OCI-LY7 (cell line): ENCODE measurements around the gene PUM2. TPM values are rescaled to one million over a fixed set of nuclear protein-coding genes. Genes with fewer than 3 reads are reported as not detected.

Experiments
- BruUV-seq: library from RNA; stranded (reverse); fragments of 400-500 nt; replicated peaks from 2 replicates; lab custom pipeline; 2021; lab: Mats Ljungman, UMichigan
- CTCF ChIA-PET: fragments of 300-600 bp; sonication (Branson Sonifier 250); formaldehyde crosslinking; loops from one replicate; lab custom pipeline; 2022; ENCODE audit warnings: antibody characterized with exemption; ENCODE audit not compliant: unreplicated experiment; lab: Charles Lee
- POLR2A ChIA-PET: fragments of 300-600 bp; sonication (Branson Sonifier 250); formaldehyde crosslinking; loops from one replicate; lab custom pipeline; 2022; ENCODE audit warnings: antibody characterized with exemption; lab: Charles Lee
- DNase-seq: peaks from one replicate; pipeline ENCODE4 v3.0.0-alpha.2; 2015; ENCODE audit warnings: low spot score
- H2AFZ ChIP-seq: fragments of 200-600 bp; sonication (generic), shearing (Covaris generic); 2 replicates; pipeline ENCODE4 v1.6.1; 2014; ENCODE audit warnings: mild to moderate bottlenecking, antibody characterized with exemption, low read length, moderate library complexity
- H3K27ac ChIP-seq: fragments of 200-600 bp; sonication (generic); 2 replicates; pipeline ENCODE4 v1.5.1; 2014; ENCODE audit warnings: mixed run types, low read depth, mild to moderate bottlenecking, moderate library complexity, low read length, inconsistent platforms; ENCODE audit not compliant: poor library complexity, severe bottlenecking
- H3K36me3 ChIP-seq: fragments of 200-600 bp; sonication (generic); 2 replicates; pipeline ENCODE4 v1.6.1; 2014; ENCODE audit warnings: mild to moderate bottlenecking, antibody characterized with exemption, low read length, moderate library complexity, mixed read lengths; ENCODE audit not compliant: insufficient read depth
- H3K4me1 ChIP-seq: fragments of 200-600 bp; sonication (generic); 2 replicates; pipeline ENCODE4 v1.5.1; 2014; ENCODE audit warnings: mild to moderate bottlenecking, low read length; ENCODE audit not compliant: insufficient read depth, poor library complexity, severe bottlenecking
- H3K4me2 ChIP-seq: fragments of 200-600 bp; sonication (generic); 2 replicates; pipeline ENCODE4 v1.6.1; 2014; ENCODE audit warnings: mild to moderate bottlenecking, low read length
- H3K4me3 ChIP-seq: fragments of 200-600 bp; sonication (generic); 2 replicates; pipeline ENCODE4 v1.5.1; 2014; ENCODE audit warnings: mild to moderate bottlenecking, low read depth, low read length; ENCODE audit not compliant: poor library complexity, severe bottlenecking
- H3K79me2 ChIP-seq: fragments of 200-600 bp; sonication (generic); 2 replicates; pipeline ENCODE4 v1.6.1; 2016; ENCODE audit warnings: low read depth, mild to moderate bottlenecking, low read length, moderate library complexity, mixed read lengths; ENCODE audit not compliant: insufficient read depth
- H3K9me2 ChIP-seq: fragments of 200-600 bp; sonication (generic); 2 replicates; pipeline ENCODE4 v1.6.1; 2016; ENCODE audit warnings: mild to moderate bottlenecking, low read length, mixed read lengths; ENCODE audit not compliant: insufficient read depth
- H3K9me3 ChIP-seq: fragments of 200-600 bp; sonication (generic); 2 replicates; pipeline ENCODE4 v1.6.1; 2014; ENCODE audit warnings: mild to moderate bottlenecking, mixed run types, low read length, mixed read lengths
- H4K20me1 ChIP-seq: fragments of 200-600 bp; sonication (generic); 2 replicates; pipeline ENCODE4 v1.6.1; 2014; ENCODE audit warnings: mild to moderate bottlenecking, antibody characterized with exemption, low read length, moderate library complexity, mixed read lengths; ENCODE audit not compliant: insufficient read depth
- CTCF ChIP-seq: fragments of 200-600 bp; sonication (generic); conservative IDR thresholded peaks from 2 replicates; pipeline ENCODE4 v1.5.1; 2014; ENCODE audit warnings: mild to moderate bottlenecking, antibody characterized with exemption, low read length, moderate library complexity, mixed read lengths
- EZH2phosphoT487 ChIP-seq: fragments of 200-600 bp; sonication (generic); IDR thresholded peaks from 2 replicates; pipeline ENCODE4 v1.6.1; 2018; ENCODE audit warnings: low read depth, borderline replicate concordance, mild to moderate bottlenecking, mixed run types, antibody characterized with exemption, low read length, moderate library complexity, mixed read lengths
- intact Hi-C: fragments of 100-400 bp; cut with micrococcal nuclease; formaldehyde crosslinking; loops from one replicate; pipeline ENCODE4 v1.10.0; 2022; ENCODE audit not compliant: unreplicated experiment
- total RNA-seq, 2 experiments: library from RNA; depleted of rRNA in 1 of 2; stranded (reverse); fragments of >200 nt in 1 of 2; shearing (Covaris generic) in 1 of 2; gene quantifications; 2 replicates each; pipeline ENCODE4 v1.2.3, GENCODE V29; 2014 to 2022

PUM2 gene
- total RNA-seq, 2 experiments from 2014 or later = 48.2 to 122 TPM

- Histone ChIP-seq H3K79me2 (no peaks in the 10 kb centered on the region), H3K4me3 (no peak overlapping the region), H3K36me3 (no peaks in the 10 kb centered on the region), H3K9me2 (no peaks in the 10 kb centered on the region), H2AFZ (no peak overlapping the region), H3K9me3 (no peaks in the 10 kb centered on the region), H3K4me2 (no peak overlapping the region), H3K27ac (no peak overlapping the region), H4K20me1 (no peaks in the 10 kb centered on the region), H3K4me1 (no peaks in the 10 kb centered on the region)
- CTCF ChIA-PET = interaction anchor here (0.6 kb wide), 1 partner anchor 172 kb away, joined by 3 read pairs; no protein-coding TSS in a partner anchor
- DNase-seq = no peak
- POLR2A ChIA-PET = interaction anchor here (1.7 kb wide), 1 partner anchor 22 kb away, joined by 5 read pairs; no protein-coding TSS in a partner anchor
- BruUV-seq = no TSS peak
- no peak for TF ChIP-seq EZH2phosphoT487
- no peak for TF ChIP-seq CTCF
- intact Hi-C loops = no loop called here
These were observed 117.8 kb downstream of the PUM2 start for GRCh38 chr2:20232837-20233207.

- intact Hi-C loops = no loop called here
- ChIA-PET POLR2A (interaction anchor here (1.1 to 1.7 kb wide), 3 partner anchors 13 to 180 kb away, joined by 3 to 6 read pairs (median 5); partner anchors contain the start of gene LAPTM4A), CTCF (no interaction called here)
- Histone ChIP-seq H4K20me1 (no peaks in the 10 kb centered on the region), H3K36me3 (no peaks in the 10 kb centered on the region), H3K9me2 (no peaks in the 10 kb centered on the region), H2AFZ (no peak overlapping the region), H3K79me2 (no peaks in the 10 kb centered on the region), H3K4me1 (no peaks in the 10 kb centered on the region), H3K9me3 (no peaks in the 10 kb centered on the region), H3K4me2 (no peak overlapping the region), H3K4me3 (no peak overlapping the region), H3K27ac (no peak overlapping the region)
- TF ChIP-seq EZH2phosphoT487 (no peak), CTCF (no peak)
- no TSS peak for BruUV-seq
- DNase-seq = no peak
These were observed 119.0 kb downstream of the PUM2 start for GRCh38 chr2:20231598-20232026.

GRCh38 chr2:20231159-20231558 lies 119.5 kb downstream of the PUM2 start:
- no peak overlapping the region for H3K4me2 ChIP-seq
- no peaks in the 10 kb centered on the region for H3K4me1 ChIP-seq
- H4K20me1 ChIP-seq = no peaks in the 10 kb centered on the region
- no peak for DNase-seq
- intact Hi-C loops = no loop called here
- H3K9me3 ChIP-seq = no peaks in the 10 kb centered on the region
- no TSS peak for BruUV-seq
- H3K9me2 ChIP-seq = no peaks in the 10 kb centered on the region
- no peak overlapping the region for H3K4me3 ChIP-seq
- ChIA-PET CTCF (no interaction called here), POLR2A (interaction anchor here (1.1 to 1.7 kb wide), 3 partner anchors 14 to 180 kb away, joined by 3 to 6 read pairs (median 5); partner anchors contain the start of gene LAPTM4A)
- no peaks in the 10 kb centered on the region for H3K36me3 ChIP-seq
- TF ChIP-seq CTCF = no peak
- TF ChIP-seq EZH2phosphoT487 = no peak
- H3K27ac ChIP-seq = no peak overlapping the region
- no peaks in the 10 kb centered on the region for H3K79me2 ChIP-seq
- H2AFZ ChIP-seq = no peak overlapping the region
